B cell (primary cell): ENCODE results near the gene COMMD1. TPM values are rescaled to one million over a fixed set of nuclear protein-coding genes. Genes with fewer than 3 reads are reported as not detected.

Source experiments
- ATAC-seq: fragments of 200-7000 bp; cut with Tn5 transposase; one replicate; pipeline ENCODE4 v1.10.0; 2021; ENCODE audit warnings: low read depth, mild to moderate bottlenecking, moderate number of reproducible peaks, moderate library complexity
- CTCF ChIA-PET: fragments of 350-600 bp; sonication (Branson Sonifier 250); formaldehyde crosslinking; loops from one replicate; lab custom pipeline; 2021; ENCODE audit warnings: antibody characterized with exemption, inconsistent platforms; lab: Charles Lee
- POLR2A ChIA-PET: fragments of 350-600 bp; sonication (Branson Sonifier 250); formaldehyde crosslinking; loops from one replicate; lab custom pipeline; 2021; ENCODE audit warnings: antibody characterized with exemption; lab: Charles Lee
- DNase-seq: peaks from one replicate; pipeline ENCODE4 v3.0.0; 2013
- H2AFZ ChIP-seq: 2 replicates; pipeline ENCODE4 v1.6.1; 2012; ENCODE audit warnings: mild to moderate bottlenecking, low read depth, low read length; ENCODE audit not compliant: insufficient read depth, poor library complexity, severe bottlenecking
- H3K27ac ChIP-seq, 2 donors: 1 replicate in 1 of 2; 2 replicates in 1 of 2; pipeline ENCODE4 v1.5.1; 2012 to 2013; ENCODE audit warnings: low read length in 2 of 2, mild to moderate bottlenecking in 2 of 2, moderate library complexity in 1 of 2
- H3K27me3 ChIP-seq, 4 experiments: fragments of 200-600 bp in 1 of 4; sonication (generic) in 1 of 4; replicated peaks in 1 of 4; 1 replicate in 2 of 4; 2 replicates in 2 of 4; pipeline versions ENCODE4 v1.6.1 to v1.7.0; 2013 to 2016; ENCODE audit warnings: low read length in 3 of 4, mild to moderate bottlenecking in 2 of 4, mixed read lengths in 1 of 4, moderate library complexity in 1 of 4; ENCODE audit not compliant: insufficient read depth in 4 of 4, control insufficient read depth in 3 of 4; ENCODE audit errors: control extremely low read depth in 1 of 4
- H3K36me3 ChIP-seq, 2 experiments: replicated peaks in 1 of 2; 1 replicate in 1 of 2; 2 replicates in 1 of 2; pipeline versions ENCODE4 v1.6.1 to v1.7.1; 2013; ENCODE audit warnings: low read length in 1 of 2; ENCODE audit not compliant: insufficient read depth in 2 of 2, control insufficient read depth in 1 of 2; ENCODE audit errors: control extremely low read depth in 1 of 2, extremely low read depth in 1 of 2
- H3K4me1 ChIP-seq, 2 donors: fragments of 200-600 bp in 1 of 2; sonication (generic) in 1 of 2; 1 replicate in 1 of 2; 2 replicates in 1 of 2; pipeline versions ENCODE4 v1.5.1 to v1.6.1; 2013 to 2017; ENCODE audit warnings: low read length in 2 of 2; ENCODE audit not compliant: control insufficient read depth in 2 of 2, insufficient read depth in 2 of 2
- H3K4me2 ChIP-seq: replicated peaks from 2 replicates; pipeline ENCODE3; 2012; ENCODE audit warnings: mild to moderate bottlenecking, low read depth, low read length; ENCODE audit not compliant: poor library complexity, severe bottlenecking
- H3K4me3 ChIP-seq, 5 experiments: fragments of 200-600 bp in 1 of 5; sonication (generic) in 1 of 5; 1 replicate in 3 of 5; 2 replicates in 2 of 5; pipeline versions ENCODE4 v1.5.1 to v1.7.0; 2011 to 2016; ENCODE audit warnings: low read length in 4 of 5, mild to moderate bottlenecking in 4 of 5, low read depth in 2 of 5, control low read depth in 1 of 5, moderate library complexity in 1 of 5; ENCODE audit not compliant: insufficient read depth in 1 of 5; ENCODE audit errors: control extremely low read depth in 1 of 5, extremely low read depth in 1 of 5
- H3K79me2 ChIP-seq: fragments of 200-600 bp; sonication (generic); one replicate; pipeline ENCODE4 v1.6.0; 2016; ENCODE audit warnings: low read length; ENCODE audit not compliant: control insufficient read depth, insufficient read depth
- H3K9ac ChIP-seq: fragments of 200-600 bp; sonication (generic); 2 replicates; pipeline ENCODE4 v1.6.1; 2017; ENCODE audit warnings: mild to moderate bottlenecking, low read length, moderate library complexity
- H3K9me3 ChIP-seq, 3 donors: one replicate each; pipeline versions ENCODE4 v1.6.1 to v1.7.1; 2013; ENCODE audit warnings: low read length in 2 of 3; ENCODE audit not compliant: control insufficient read depth in 2 of 3, insufficient read depth in 1 of 3; ENCODE audit errors: control extremely low read depth in 1 of 3
- H4K20me1 ChIP-seq: 2 replicates; pipeline ENCODE4 v1.6.0; 2012; ENCODE audit warnings: mild to moderate bottlenecking, low read length; ENCODE audit not compliant: insufficient read depth, control insufficient read depth, poor library complexity, severe bottlenecking
- H3K27ac Mint-ChIP-seq: one replicate; pipeline ENCODE4 v1.8.0; 2021; ENCODE audit warnings: mixed read lengths
- H3K27me3 Mint-ChIP-seq: one replicate; pipeline ENCODE4 v1.8.0; 2021; ENCODE audit warnings: mixed read lengths
- H3K4me1 Mint-ChIP-seq: one replicate; pipeline ENCODE4 v1.8.0; 2021; ENCODE audit warnings: mixed read lengths
- H3K4me3 Mint-ChIP-seq: one replicate; pipeline ENCODE4 v1.8.0; 2021; ENCODE audit warnings: mixed read lengths
- H3K9me3 Mint-ChIP-seq: one replicate; pipeline ENCODE4 v1.8.0; 2022; ENCODE audit warnings: mixed read lengths; ENCODE audit not compliant: insufficient read depth
- EZH2 ChIP-seq: IDR thresholded peaks from 2 replicates; pipeline ENCODE4 v1.6.1; 2012; ENCODE audit warnings: borderline replicate concordance, low read depth, mild to moderate bottlenecking, moderate library complexity, low read length; ENCODE audit not compliant: insufficient read depth, poor library complexity, severe bottlenecking
- WGBS: methylation state at CpG from one replicate; pipeline ENCODE4 v1.1.5; 2013; ENCODE audit warnings: missing lambda C conversion rate; ENCODE audit not compliant: insufficient coverage; 5-methylcytosine and 5-hydroxymethylcytosine counted together
- intact Hi-C: fragments of 100-400 bp; cut with micrococcal nuclease; formaldehyde crosslinking; loops from one replicate; pipeline ENCODE4 v1.10.0; 2022
- polyA plus RNA-seq: library from polyadenylated mRNA; depleted of rRNA; stranded (reverse); fragments of >200 nt; gene quantifications from 2 replicates; pipeline ENCODE4 v1.2.3, GENCODE V29; 2012
- total RNA-seq, 2 donors: library from RNA; stranded (reverse); fragments of 120-200 nt in 1 of 2; gene quantifications; 1 replicate in 1 of 2; 2 replicates in 1 of 2; pipeline versions ENCODE4 v1.2.3 to v1.2.4, GENCODE V29; 2013 to 2022
- TF ChIP-seq, protein P1 (sequence below): fragments of 200-600 bp; IDR thresholded peaks from one replicate; pipeline ENCODE4 v1.8.0; 2022; ENCODE audit warnings: antibody characterized with exemption, mild to moderate bottlenecking

Gene COMMD1
- total and polyA plus RNA-seq, 2 donors (not counting 1 experiment from before 2014, with no cell fraction given), result 20.6 to 25.1 TPM

DNA sequence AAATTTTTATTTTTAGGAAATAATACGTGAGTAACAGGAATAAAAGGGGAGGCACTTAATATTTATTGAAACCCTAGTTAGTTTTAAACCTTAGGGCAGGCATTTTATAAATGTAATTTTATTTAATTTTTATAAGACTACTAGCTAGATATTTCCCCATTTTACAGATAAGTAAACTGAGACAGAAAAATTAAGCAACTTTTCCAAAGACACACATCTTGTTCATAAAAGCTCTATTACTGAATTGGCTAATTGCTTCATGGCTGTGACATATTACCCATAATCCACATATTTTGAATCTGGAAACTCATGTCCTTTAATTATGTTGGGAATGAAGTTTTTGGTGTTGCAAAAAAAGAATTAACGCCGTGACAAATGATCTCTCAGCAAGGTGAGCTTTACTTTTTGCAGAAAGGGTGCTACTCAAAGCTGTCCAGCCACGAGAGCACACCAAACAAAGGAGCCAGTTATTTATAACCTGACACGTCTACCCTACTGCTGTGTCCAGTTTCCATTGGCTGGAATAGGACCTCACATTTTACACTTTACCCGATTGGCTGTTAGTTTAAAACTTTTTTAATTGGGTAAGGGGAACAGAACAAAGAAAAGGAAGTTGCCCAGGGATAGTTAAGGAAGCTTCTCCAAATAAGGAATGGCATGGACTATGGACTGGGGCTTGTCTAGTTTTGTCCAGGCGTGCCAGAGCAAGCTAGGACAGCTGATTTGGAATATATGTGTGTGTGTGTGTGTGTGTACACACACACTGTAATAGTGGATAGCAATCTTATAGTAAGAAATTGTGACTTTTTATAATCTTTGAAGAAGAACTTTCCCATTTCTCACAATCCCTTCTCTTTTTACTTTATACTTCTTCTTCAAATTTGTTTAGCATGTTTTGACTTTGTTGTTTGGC is 54.2 kb downstream of the COMMD1 start:
- Histone ChIP-seq H3K27ac (no peak overlapping the region), H3K4me1 (no peaks in the 10 kb centered on the region), H4K20me1 (no peaks in the 10 kb centered on the region), H3K9me3 (no peaks in the 10 kb centered on the region), H3K4me3 (no peak overlapping the region), H3K79me2 (peaks cover 25% of the 10 kb centered on the region), H3K27me3 (no peaks in the 10 kb centered on the region), H2AFZ (no peak overlapping the region), H3K4me2 (no peak overlapping the region), H3K9ac (no peak overlapping the region), H3K36me3 (peaks cover 0 to 3% of the 10 kb centered on the region in 2 experiments)
- ChIA-PET POLR2A (no interaction called here), CTCF (interaction anchor here (1.2 kb wide), 1 partner anchor 34 kb away, joined by 3 read pairs; no protein-coding TSS in a partner anchor)
- WGBS, result 100% methylated on average over 4 of the region's 7 CpGs
- Mint-ChIP-seq H3K27me3 (no peaks in the 10 kb centered on the region), H3K9me3 (no peaks in the 10 kb centered on the region), H3K27ac (no peak overlapping the region), H3K4me3 (no peak overlapping the region), H3K4me1 (peaks cover 3% of the 10 kb centered on the region)
- intact Hi-C loops, result no loop called here
- DNase-seq (no peak), ATAC-seq (no peak)
- TF ChIP-seq EZH2, result no peak
- TF ChIP-seq, protein P1, sequence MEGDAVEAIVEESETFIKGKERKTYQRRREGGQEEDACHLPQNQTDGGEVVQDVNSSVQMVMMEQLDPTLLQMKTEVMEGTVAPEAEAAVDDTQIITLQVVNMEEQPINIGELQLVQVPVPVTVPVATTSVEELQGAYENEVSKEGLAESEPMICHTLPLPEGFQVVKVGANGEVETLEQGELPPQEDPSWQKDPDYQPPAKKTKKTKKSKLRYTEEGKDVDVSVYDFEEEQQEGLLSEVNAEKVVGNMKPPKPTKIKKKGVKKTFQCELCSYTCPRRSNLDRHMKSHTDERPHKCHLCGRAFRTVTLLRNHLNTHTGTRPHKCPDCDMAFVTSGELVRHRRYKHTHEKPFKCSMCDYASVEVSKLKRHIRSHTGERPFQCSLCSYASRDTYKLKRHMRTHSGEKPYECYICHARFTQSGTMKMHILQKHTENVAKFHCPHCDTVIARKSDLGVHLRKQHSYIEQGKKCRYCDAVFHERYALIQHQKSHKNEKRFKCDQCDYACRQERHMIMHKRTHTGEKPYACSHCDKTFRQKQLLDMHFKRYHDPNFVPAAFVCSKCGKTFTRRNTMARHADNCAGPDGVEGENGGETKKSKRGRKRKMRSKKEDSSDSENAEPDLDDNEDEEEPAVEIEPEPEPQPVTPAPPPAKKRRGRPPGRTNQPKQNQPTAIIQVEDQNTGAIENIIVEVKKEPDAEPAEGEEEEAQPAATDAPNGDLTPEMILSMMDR, result no peak

- Histone ChIP-seq H3K9me3 (no peaks in the 10 kb centered on the region), H3K36me3 (peaks cover 0 to 3% of the 10 kb centered on the region in 2 experiments), H2AFZ (no peak overlapping the region), H3K27me3 (no peaks in the 10 kb centered on the region), H3K4me3 (no peak overlapping the region), H3K79me2 (peaks cover 25% of the 10 kb centered on the region), H4K20me1 (no peaks in the 10 kb centered on the region), H3K9ac (no peak overlapping the region), H3K27ac (no peak overlapping the region), H3K4me2 (no peak overlapping the region), H3K4me1 (no peaks in the 10 kb centered on the region)
- POLR2A ChIA-PET, result no interaction called here
- intact Hi-C loops, result no loop called here
- Mint-ChIP-seq H3K27ac (no peak overlapping the region), H3K27me3 (no peaks in the 10 kb centered on the region), H3K4me1 (peaks cover 3% of the 10 kb centered on the region), H3K9me3 (no peaks in the 10 kb centered on the region), H3K4me3 (no peak overlapping the region)
- DNase-seq, result no peak
- WGBS, result no CpG with 5 or more reads among the region's 2 CpGs
- CTCF ChIA-PET, result no interaction called here
- TF ChIP-seq, protein P1, result no peak
- TF ChIP-seq EZH2, result no peak
- ATAC-seq, result no peak
These were observed 55.9 kb downstream of the COMMD1 start for GRCh38 chr2:61961231-61961901.
